Measurements from ENCODE around the gene UBAC2.

GRCh38 chr13:99367663-99368448, 167.2 kb downstream of the UBAC2 start:
- TF ChIP-seq CTCF (IDR thresholded peaks at IDR 0.05; ENCODE audit: extremely low read depth in 1 of 2, insufficient read depth in 1 of 2, low read depth in 1 of 2, low read length in 2 of 2) (no peak), POLR2A (IDR thresholded peaks at IDR 0.05; ENCODE audit: low read depth, low read length) (no peak), EZH2 (IDR thresholded peaks at IDR 0.05; ENCODE audit: borderline replicate concordance, low read depth, low read length, severe bottlenecking) (no peak), POLR2AphosphoS5 (IDR thresholded peaks at IDR 0.05; ENCODE audit: insufficient read depth, low read depth, low read length) (no peak), MYC (IDR thresholded peaks at IDR 0.05; ENCODE audit: low read depth, low read length) (no peak), MAX (IDR thresholded peaks at IDR 0.05; ENCODE audit: insufficient read depth, insufficient read length) (no peak), JUN (IDR thresholded peaks at IDR 0.05; ENCODE audit: borderline replicate concordance, insufficient read depth, insufficient read length, low read depth) (no peak), FOS (IDR thresholded peaks at IDR 0.05; ENCODE audit: borderline replicate concordance, insufficient read depth, low read length) (no peak)
